Activated CD4-positive, alpha-beta T cell treated with anti-CD3 and anti-CD28 coated beads for 36 hours (primary cell): Measurements from ENCODE around the gene APOD. TPM values are rescaled to one million over a fixed set of nuclear protein-coding genes. Genes with fewer than 3 reads are reported as not detected.
"Not testable (repeated sequence)": the region's sequence is repeated elsewhere in the genome, so short reads cannot be mapped to it uniquely, and the experiment has no call there.

Experiments used
- ATAC-seq: fragments of 200-7000 bp; cut with Tn5 transposase; one replicate; pipeline ENCODE4 v1.10.0; 2021; ENCODE audit warnings: mild to moderate bottlenecking, moderate library complexity
- CTCF ChIA-PET: fragments of 350-600 bp; sonication (Branson Sonifier 250); formaldehyde crosslinking; loops from one replicate; lab custom pipeline; 2021; ENCODE audit warnings: antibody characterized with exemption; lab: Charles Lee
- POLR2A ChIA-PET: fragments of 350-600 bp; sonication (Branson Sonifier 250); formaldehyde crosslinking; loops from one replicate; lab custom pipeline; 2021; ENCODE audit warnings: antibody characterized with exemption, inconsistent platforms; lab: Charles Lee
- DNase-seq: peaks from one replicate; pipeline ENCODE4 v3.0.0-alpha.2; 2020
- H3K27ac Mint-ChIP-seq: one replicate; pipeline ENCODE4 v1.8.0; 2021; ENCODE audit warnings: mixed read lengths
- H3K27me3 Mint-ChIP-seq: one replicate; pipeline ENCODE4 v1.8.0; 2021; ENCODE audit warnings: mixed read lengths
- H3K36me3 Mint-ChIP-seq: one replicate; pipeline ENCODE4 v1.8.0; 2021; ENCODE audit warnings: low read depth, mixed read lengths
- H3K4me1 Mint-ChIP-seq: one replicate; pipeline ENCODE4 v1.8.0; 2021; ENCODE audit warnings: mixed read lengths
- H3K4me3 Mint-ChIP-seq: one replicate; pipeline ENCODE4 v1.8.0; 2021; ENCODE audit warnings: mild to moderate bottlenecking, moderate library complexity, mixed read lengths
- H3K9me3 Mint-ChIP-seq: one replicate; pipeline ENCODE4 v1.8.0; 2021; ENCODE audit warnings: low read depth, mixed read lengths
- intact Hi-C, 2 experiments: fragments of 100-400 bp; cut with DNase I in 1 of 2; cut with micrococcal nuclease in 1 of 2; formaldehyde crosslinking; loops; one replicate each; pipeline versions ENCODE4 v1.14.2 to v1.15.1; 2022 to 2024; cut with DNase I, micrococcal nuclease
- total RNA-seq, 2 experiments: library from RNA; stranded (reverse); gene quantifications; one replicate each; pipeline ENCODE4 v1.2.3, GENCODE V29; 2021

APOD gene
- total RNA-seq, 2 experiments from 2014 or later, result not detected

GRCh38 chr3:195617134-195617533 is 33.4 kb upstream of the APOD start:
- H3K27me3 Mint-ChIP-seq, CTCF ChIA-PET, DNase-seq, H3K36me3 Mint-ChIP-seq, ATAC-seq, H3K27ac Mint-ChIP-seq, POLR2A ChIA-PET, H3K4me3 Mint-ChIP-seq, H3K9me3 Mint-ChIP-seq: not testable (repeated sequence)
- H3K4me1 Mint-ChIP-seq, result peaks cover 20% of the 10 kb centered on the region
- intact Hi-C loops, result loop anchor here in 1 of 2 experiments (5.0 kb wide), 1 partner anchor 100 kb away; no protein-coding TSS in a partner anchor

GRCh38 chr3:195616681-195617080 is 32.9 kb upstream of the APOD start:
- peaks cover 20% of the 10 kb centered on the region for H3K4me1 Mint-ChIP-seq
- H3K27me3 Mint-ChIP-seq, result no peaks in the 10 kb centered on the region
- no peak overlapping the region for H3K27ac Mint-ChIP-seq
- no peak for DNase-seq
- CTCF ChIA-PET, result no interaction called here
- intact Hi-C loops, result loop anchor here in 1 of 2 experiments (5.0 kb wide), 1 partner anchor 101 kb away; no protein-coding TSS in a partner anchor
- POLR2A ChIA-PET, result no interaction called here
- H3K36me3 Mint-ChIP-seq, result no peaks in the 10 kb centered on the region
- ATAC-seq, result no peak
- H3K9me3 Mint-ChIP-seq, result no peaks in the 10 kb centered on the region
- H3K4me3 Mint-ChIP-seq, result no peak overlapping the region

- H3K4me3 Mint-ChIP-seq, DNase-seq, H3K27ac Mint-ChIP-seq, CTCF ChIA-PET, POLR2A ChIA-PET, ATAC-seq, H3K36me3 Mint-ChIP-seq, H3K9me3 Mint-ChIP-seq, H3K27me3 Mint-ChIP-seq: not testable (repeated sequence)
- intact Hi-C loops, result loop anchor here in 1 of 2 experiments (5.0 kb wide), 1 partner anchor 101 kb away; no protein-coding TSS in a partner anchor
- H3K4me1 Mint-ChIP-seq, result peaks cover 20% of the 10 kb centered on the region
These were observed 32.3 kb upstream of the APOD start for GRCh38 chr3:195615952-195616537.

- Mint-ChIP-seq H3K4me1 (peaks cover 23% of the 10 kb centered on the region), H3K27ac (peak overlapping the region; percentile 2)
- H3K27me3 Mint-ChIP-seq, H3K9me3 Mint-ChIP-seq, H3K4me3 Mint-ChIP-seq, POLR2A ChIA-PET, H3K36me3 Mint-ChIP-seq: not testable (repeated sequence)
- intact Hi-C loops, result loop anchor here in 1 of 2 experiments (5.0 kb wide), 2 partner anchors 58 to 102 kb away; no protein-coding TSS in a partner anchor
- DNase-seq (peak; percentile 31), ATAC-seq (peak; percentile 68)
- CTCF ChIA-PET, result interaction anchor here (0.6 kb wide), 2 partner anchors 296 to 300 kb away, joined by 3 read pairs; no protein-coding TSS in a partner anchor
These were observed 31.1 kb upstream of the APOD start for GRCh38 chr3:195614672-195615504.

GRCh38 chr3:195613468-195614069 is 29.8 kb upstream of the APOD start:
- no peaks in the 10 kb centered on the region for H3K27me3 Mint-ChIP-seq
- no peak for DNase-seq
- H3K4me3 Mint-ChIP-seq, result no peak overlapping the region
- intact Hi-C loops, result loop anchor here in 1 of 2 experiments (5.0 kb wide), 1 partner anchor 56 kb away; no protein-coding TSS in a partner anchor
- peaks cover 3% of the 10 kb centered on the region for H3K36me3 Mint-ChIP-seq
- H3K4me1 Mint-ChIP-seq, result peaks cover 36% of the 10 kb centered on the region
- ATAC-seq, result no peak
- ChIA-PET POLR2A (no interaction called here), CTCF (interaction anchor here (1.2 kb wide), 1 partner anchor 342 kb away, joined by 5 read pairs; the partner anchor contains the start of gene XXYLT1)
- H3K9me3 Mint-ChIP-seq, result peaks cover 11% of the 10 kb centered on the region
- H3K27ac Mint-ChIP-seq, result peak overlapping the region; percentile 55

GRCh38 chr3:195612075-195612800 is 28.5 kb upstream of the APOD start:
- H3K27ac Mint-ChIP-seq, result no peak overlapping the region
- ChIA-PET CTCF (interaction anchor here (0.6 to 1.2 kb wide), 2 partner anchors 327 to 341 kb away, joined by 3 to 5 read pairs; partner anchors contain the start of gene XXYLT1), POLR2A (no interaction called here)
- peaks cover 3% of the 10 kb centered on the region for H3K36me3 Mint-ChIP-seq
- no peak for DNase-seq
- peaks cover 14% of the 10 kb centered on the region for H3K9me3 Mint-ChIP-seq
- peaks cover 37% of the 10 kb centered on the region for H3K4me1 Mint-ChIP-seq
- H3K27me3 Mint-ChIP-seq, result no peaks in the 10 kb centered on the region
- no peak overlapping the region for H3K4me3 Mint-ChIP-seq
- intact Hi-C loops, result loop anchor here in 1 of 2 experiments (5.0 kb wide), 1 partner anchor 55 kb away; no protein-coding TSS in a partner anchor
- no peak for ATAC-seq

- ATAC-seq, result peak; percentile 87
- H3K36me3 Mint-ChIP-seq, result peaks cover 5% of the 10 kb centered on the region
- intact Hi-C loops, result loop anchor here (1.0 to 2.0 kb wide), 2 partner anchors 22 kb away; no protein-coding TSS in a partner anchor
- peak; percentile 58 for DNase-seq
- CTCF ChIA-PET, result interaction anchor here (1.0 to 2.0 kb wide), 4 partner anchors 12 to 25 kb away, joined by 3 to 4 read pairs (median 4); partner anchors contain the start of gene APOD
- H3K4me3 Mint-ChIP-seq, result peak overlapping the region; percentile 20
- H3K27ac Mint-ChIP-seq, result peak overlapping the region; percentile 17
- POLR2A ChIA-PET, result interaction anchor here (0.8 kb wide), 2 partner anchors 63 to 66 kb away, joined by 4 to 5 read pairs; partner anchors contain the start of gene PPP1R2
- no peaks in the 10 kb centered on the region for H3K27me3 Mint-ChIP-seq
- H3K9me3 Mint-ChIP-seq, result peaks cover 19% of the 10 kb centered on the region
- H3K4me1 Mint-ChIP-seq, result peaks cover 27% of the 10 kb centered on the region
These were observed 25.5 kb upstream of the APOD start for GRCh38 chr3:195609229-195609628.

GRCh38 chr3:195601785-195602184 is 18.0 kb upstream of the APOD start:
- DNase-seq, H3K4me3 Mint-ChIP-seq, H3K27me3 Mint-ChIP-seq, intact Hi-C loops, H3K27ac Mint-ChIP-seq, H3K9me3 Mint-ChIP-seq, H3K4me1 Mint-ChIP-seq, POLR2A ChIA-PET, H3K36me3 Mint-ChIP-seq, CTCF ChIA-PET, ATAC-seq: not testable (repeated sequence)

GRCh38 chr3:195601382-195601781 is 17.6 kb upstream of the APOD start:
- H3K36me3 Mint-ChIP-seq, result no peaks in the 10 kb centered on the region

GRCh38 chr3:195599926-195600325 is 16.2 kb upstream of the APOD start:
- H3K9me3 Mint-ChIP-seq, H3K4me1 Mint-ChIP-seq, H3K27ac Mint-ChIP-seq, H3K36me3 Mint-ChIP-seq, DNase-seq, intact Hi-C loops, H3K4me3 Mint-ChIP-seq, POLR2A ChIA-PET, CTCF ChIA-PET, H3K27me3 Mint-ChIP-seq, ATAC-seq: not testable (repeated sequence)

More at GRCh38 chr3:195601382-195601781, 17.6 kb upstream of the APOD start:
- Mint-ChIP-seq H3K27me3 (no peaks in the 10 kb centered on the region), H3K27ac (no peak overlapping the region), H3K4me3 (no peak overlapping the region), H3K9me3 (peaks cover 3% of the 10 kb centered on the region), H3K4me1 (no peaks in the 10 kb centered on the region)
- ChIA-PET POLR2A (no interaction called here), CTCF (no interaction called here)
- ATAC-seq, result no peak
- no peak for DNase-seq
- intact Hi-C loops, result no loop called here
